ENCODE results near the gene RAB3A.

RAB3A gene, protein sequence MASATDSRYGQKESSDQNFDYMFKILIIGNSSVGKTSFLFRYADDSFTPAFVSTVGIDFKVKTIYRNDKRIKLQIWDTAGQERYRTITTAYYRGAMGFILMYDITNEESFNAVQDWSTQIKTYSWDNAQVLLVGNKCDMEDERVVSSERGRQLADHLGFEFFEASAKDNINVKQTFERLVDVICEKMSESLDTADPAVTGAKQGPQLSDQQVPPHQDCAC

DNA sequence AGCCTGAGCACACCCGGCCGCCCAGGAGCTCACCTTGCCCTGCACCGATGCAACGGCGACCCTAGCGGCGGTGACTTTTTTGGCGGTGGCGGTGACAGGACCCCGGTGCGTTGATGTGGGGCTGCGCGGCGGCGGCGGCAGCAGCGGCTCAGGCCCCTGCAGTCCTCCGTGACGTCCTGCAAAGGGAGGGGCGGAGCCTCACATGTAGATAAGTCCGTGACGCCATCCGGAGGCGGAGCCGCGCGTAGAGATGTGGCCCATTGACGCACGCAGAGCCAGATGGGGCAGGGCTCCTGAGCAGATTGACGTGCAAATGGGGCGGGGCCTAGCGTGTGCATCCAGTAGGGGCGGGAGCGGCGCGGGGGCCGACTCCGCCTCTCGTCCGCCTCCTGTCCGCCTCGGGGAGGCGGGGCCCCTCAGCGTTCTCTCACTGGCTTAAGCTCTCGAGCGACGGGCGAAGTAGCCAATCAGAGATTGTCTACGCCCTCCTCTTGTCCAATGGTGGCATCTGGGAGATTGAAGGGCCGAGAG lies at the start of gene RAB3A:
Gene RAB3A (minus strand): TSS at position 180 of the 531 bp plus-strand sequence. CDS start 1,302 bp downstream, outside the sequence.
- peak within 1 kb of the TSS; percentile 78 for H3K4me3 ChIP-seq (ENCODE audit: low read depth, low read length)
- peak; percentile 100 for DNase-seq (ENCODE audit: low read depth, low spot score)
- TF ChIP-seq, protein P1, sequence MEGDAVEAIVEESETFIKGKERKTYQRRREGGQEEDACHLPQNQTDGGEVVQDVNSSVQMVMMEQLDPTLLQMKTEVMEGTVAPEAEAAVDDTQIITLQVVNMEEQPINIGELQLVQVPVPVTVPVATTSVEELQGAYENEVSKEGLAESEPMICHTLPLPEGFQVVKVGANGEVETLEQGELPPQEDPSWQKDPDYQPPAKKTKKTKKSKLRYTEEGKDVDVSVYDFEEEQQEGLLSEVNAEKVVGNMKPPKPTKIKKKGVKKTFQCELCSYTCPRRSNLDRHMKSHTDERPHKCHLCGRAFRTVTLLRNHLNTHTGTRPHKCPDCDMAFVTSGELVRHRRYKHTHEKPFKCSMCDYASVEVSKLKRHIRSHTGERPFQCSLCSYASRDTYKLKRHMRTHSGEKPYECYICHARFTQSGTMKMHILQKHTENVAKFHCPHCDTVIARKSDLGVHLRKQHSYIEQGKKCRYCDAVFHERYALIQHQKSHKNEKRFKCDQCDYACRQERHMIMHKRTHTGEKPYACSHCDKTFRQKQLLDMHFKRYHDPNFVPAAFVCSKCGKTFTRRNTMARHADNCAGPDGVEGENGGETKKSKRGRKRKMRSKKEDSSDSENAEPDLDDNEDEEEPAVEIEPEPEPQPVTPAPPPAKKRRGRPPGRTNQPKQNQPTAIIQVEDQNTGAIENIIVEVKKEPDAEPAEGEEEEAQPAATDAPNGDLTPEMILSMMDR (IDR thresholded peaks at IDR 0.05; ENCODE audit: low read depth, low read length), result no peak
- in situ Hi-C loops (cut with HindIII; ENCODE audit: low sequenced_read_pairs), result no loop called here

DNA sequence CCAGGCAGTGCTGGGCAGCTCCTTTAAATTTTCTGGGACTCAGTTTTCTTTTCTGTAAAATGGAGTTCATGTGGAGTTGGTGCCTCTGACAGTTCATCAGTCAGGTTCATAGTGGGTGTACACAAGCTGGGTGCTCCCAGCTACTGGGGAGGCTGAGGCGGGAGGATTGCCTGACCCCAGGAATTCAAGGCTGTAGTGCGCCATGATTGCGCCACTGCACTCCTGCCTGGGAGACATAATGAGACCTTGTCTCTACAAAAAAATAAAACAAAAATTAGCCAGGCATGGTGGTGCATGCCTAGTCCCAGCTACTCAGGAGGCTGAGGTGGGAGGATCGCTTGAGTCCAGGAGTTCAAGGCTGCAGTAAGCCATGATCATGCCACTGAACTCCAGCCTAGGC lies 49.3 kb upstream of the RAB3A start:
- TF ChIP-seq, protein P1 (IDR thresholded peaks at IDR 0.05; ENCODE audit: low read depth, low read length), result no peak
- in situ Hi-C loops (cut with HindIII; ENCODE audit: low sequenced_read_pairs), result no loop called here
- DNase-seq (ENCODE audit: low read depth, low spot score), result no peak
- no peak overlapping the region for H3K4me3 ChIP-seq (ENCODE audit: low read depth, low read length)

DNA sequence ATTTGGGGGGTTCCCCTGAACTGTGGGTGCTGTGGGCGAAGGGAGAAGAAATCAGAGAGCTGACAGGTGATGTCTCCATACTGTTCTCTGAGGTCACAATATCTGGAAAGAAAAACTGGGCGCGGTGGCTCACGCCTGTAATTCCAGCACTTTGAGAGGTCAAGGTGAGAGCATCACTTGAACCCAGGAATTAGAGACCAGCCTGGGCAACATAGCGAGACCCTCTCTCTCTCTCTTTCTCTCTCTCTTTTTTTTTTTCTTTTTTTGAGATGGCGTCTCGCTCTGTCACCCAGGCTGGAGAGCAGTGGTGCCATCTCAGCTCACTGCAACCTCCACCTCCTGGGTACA lies 48.5 kb upstream of the RAB3A start:
- in situ Hi-C loops (cut with HindIII; ENCODE audit: low sequenced_read_pairs), result no loop called here
- no peak overlapping the region for H3K4me3 ChIP-seq (ENCODE audit: low read depth, low read length)
- TF ChIP-seq, protein P1 (IDR thresholded peaks at IDR 0.05; ENCODE audit: low read depth, low read length), result no peak
- no peak for DNase-seq (ENCODE audit: low read depth, low spot score)

DNA sequence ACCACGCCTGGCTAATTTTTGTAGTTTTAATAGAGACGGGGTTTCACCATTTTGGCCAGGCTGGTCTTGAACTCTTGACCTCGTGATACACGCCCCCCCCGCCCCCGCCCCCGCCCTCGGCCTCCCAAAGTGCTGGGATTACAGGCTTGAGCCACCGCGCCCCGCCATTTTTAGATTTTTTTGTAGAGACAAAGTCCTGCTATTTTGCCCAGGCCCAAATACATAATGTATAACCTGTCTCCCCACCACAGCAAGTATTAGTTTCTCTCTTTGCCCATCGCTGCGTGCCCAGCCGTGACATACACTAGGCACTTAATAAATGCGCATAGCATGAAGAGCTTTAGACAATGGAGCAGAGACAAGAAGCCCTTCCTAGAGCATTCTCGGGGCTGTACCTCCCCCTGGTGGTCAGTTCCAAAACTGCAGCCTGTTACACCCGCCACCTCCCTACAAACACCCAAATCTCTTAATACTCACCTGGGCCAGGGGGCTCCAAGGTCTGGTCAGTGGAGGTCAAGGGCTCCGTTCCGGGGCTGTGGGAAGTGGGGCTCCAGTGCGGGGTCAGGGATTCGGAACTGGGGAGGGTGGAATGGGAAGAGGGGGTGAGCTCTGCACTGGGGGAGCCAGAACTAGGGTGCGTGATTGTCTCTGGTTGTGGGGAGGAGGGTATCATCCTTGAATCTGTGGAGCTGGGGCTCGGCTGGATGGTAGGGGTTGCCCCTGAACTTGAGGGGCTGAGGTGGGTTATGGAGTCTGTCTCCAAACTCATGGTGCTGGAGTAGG lies 47.9 kb upstream of the RAB3A start:
- peak; percentile 53 for DNase-seq (ENCODE audit: low read depth, low spot score)
- in situ Hi-C loops (cut with HindIII; ENCODE audit: low sequenced_read_pairs), result no loop called here
- H3K4me3 ChIP-seq (ENCODE audit: low read depth, low read length), result no peak overlapping the region
- TF ChIP-seq, protein P1 (IDR thresholded peaks at IDR 0.05; ENCODE audit: low read depth, low read length), result peak; percentile 91

DNA sequence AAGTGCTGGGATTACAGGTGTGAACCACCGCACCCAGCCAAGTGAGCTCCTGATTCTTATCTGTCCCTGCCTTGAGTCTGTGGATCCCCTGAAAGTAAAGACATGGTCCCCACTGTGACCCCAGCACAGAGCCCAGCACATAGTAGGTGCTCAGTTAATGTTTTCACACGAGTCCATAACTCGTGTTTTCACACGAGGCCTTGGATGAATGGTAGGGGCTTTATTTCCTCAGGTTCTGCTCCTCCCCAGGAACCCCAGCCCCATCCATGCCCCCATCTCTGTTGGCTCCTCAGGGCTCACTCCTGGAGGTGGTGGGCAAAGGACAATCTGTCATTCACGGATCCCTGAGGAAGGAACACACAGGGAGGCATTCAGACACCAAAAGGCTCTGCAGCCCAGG lies 46.0 kb upstream of the RAB3A start:
- DNase-seq (ENCODE audit: low read depth, low spot score), result no peak
- TF ChIP-seq, protein P1 (IDR thresholded peaks at IDR 0.05; ENCODE audit: low read depth, low read length), result no peak
- in situ Hi-C loops (cut with HindIII; ENCODE audit: low sequenced_read_pairs), result no loop called here
- H3K4me3 ChIP-seq (ENCODE audit: low read depth, low read length), result no peak overlapping the region

DNA sequence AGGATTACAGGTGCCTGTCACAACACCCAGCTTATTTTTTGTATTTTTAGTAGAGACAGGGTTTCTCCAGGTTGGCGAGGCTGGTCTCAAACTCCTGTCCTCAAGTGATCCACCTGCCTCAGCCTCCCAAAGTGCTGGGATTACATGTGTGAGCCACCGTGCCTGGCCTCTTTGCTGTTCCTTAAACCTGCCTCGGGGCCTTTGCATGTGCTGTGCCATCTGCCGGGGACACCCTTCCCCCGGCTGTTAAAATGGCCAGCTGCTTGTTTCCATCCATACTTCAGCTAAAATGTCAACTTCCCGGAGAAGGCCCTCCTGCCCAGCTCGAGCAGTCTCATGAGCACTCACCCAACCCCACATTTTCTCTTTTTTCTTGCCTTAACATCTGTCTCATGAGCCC lies 41.5 kb upstream of the RAB3A start:
- DNase-seq (ENCODE audit: low read depth, low spot score), result no peak
- in situ Hi-C loops (cut with HindIII; ENCODE audit: low sequenced_read_pairs), result no loop called here
- H3K4me3 ChIP-seq (ENCODE audit: low read depth, low read length), result no peak overlapping the region
- TF ChIP-seq, protein P1 (IDR thresholded peaks at IDR 0.05; ENCODE audit: low read depth, low read length), result no peak

Measured in astrocyte of the spinal cord (primary cell).